Smooth muscle cell (in vitro differentiated cells): ENCODE data around the gene ABHD17A. TPM values are rescaled to one million over a fixed set of nuclear protein-coding genes. Genes with fewer than 3 reads are reported as not detected.

Source experiments
- DNase-seq: peaks from one replicate; lab custom pipeline; 2025; ENCODE audit not compliant: unreplicated experiment; lab: John Stamatoyannopoulos, UW
- H2AFZ ChIP-seq: fragments of 200-600 bp; sonication (generic); 2 replicates; pipeline ENCODE4 v1.6.0; 2016; ENCODE audit warnings: antibody characterized with exemption, low read depth, mild to moderate bottlenecking
- H3F3A ChIP-seq: fragments of 200-600 bp; sonication (generic); 2 replicates; pipeline ENCODE4 v1.6.0; 2017; ENCODE audit warnings: antibody characterized with exemption, low read depth
- H3K27ac ChIP-seq: fragments of 200-600 bp; sonication (generic); 2 replicates; pipeline ENCODE4 v1.5.1; 2016; ENCODE audit warnings: low read depth, mild to moderate bottlenecking
- H3K27me3 ChIP-seq: fragments of 200-600 bp; sonication (generic); 2 replicates; pipeline ENCODE4 v1.6.1; 2016; ENCODE audit warnings: low read depth, mild to moderate bottlenecking
- H3K36me3 ChIP-seq: fragments of 200-600 bp; sonication (generic); 2 replicates; pipeline ENCODE4 v1.5.1; 2016; ENCODE audit warnings: low read depth
- H3K4me1 ChIP-seq: fragments of 200-600 bp; sonication (generic); 2 replicates; pipeline ENCODE4 v1.5.1; 2016; ENCODE audit warnings: low read depth
- H3K4me2 ChIP-seq: fragments of 200-600 bp; sonication (generic); 2 replicates; pipeline ENCODE4 v1.6.0; 2016; ENCODE audit warnings: mild to moderate bottlenecking
- H3K4me3 ChIP-seq: fragments of 200-600 bp; sonication (generic); 2 replicates; pipeline ENCODE4 v1.5.1; 2016; ENCODE audit warnings: mild to moderate bottlenecking
- H3K79me2 ChIP-seq: fragments of 200-600 bp; sonication (generic); 2 replicates; pipeline ENCODE4 v1.6.0; 2016; ENCODE audit warnings: low read depth, mild to moderate bottlenecking
- H3K9ac ChIP-seq: fragments of 200-600 bp; sonication (generic); 2 replicates; pipeline ENCODE4 v1.6.0; 2016; ENCODE audit warnings: low read depth
- H3K9me3 ChIP-seq: fragments of 200-600 bp; sonication (generic); replicated peaks from 2 replicates; pipeline ENCODE4 v1.5.1; 2016; ENCODE audit warnings: low read depth
- H4K20me1 ChIP-seq: fragments of 200-600 bp; sonication (generic); 2 replicates; pipeline ENCODE4 v1.6.0; 2016; ENCODE audit warnings: low read depth
- WGBS: methylation state at CpG from one replicate; pipeline ENCODE4 v1.1.7; 2016; ENCODE audit warnings: low lambda C conversion rate; 5-methylcytosine and 5-hydroxymethylcytosine counted together
- polyA plus RNA-seq: library from polyadenylated mRNA; unstranded; fragments of >200 nt; fragmentation: Nextera tagmentation; extraction: Ambion mirVana; gene quantifications from 2 replicates; pipeline ENCODE4 v1.2.1, GENCODE V29; 2016
- total RNA-seq: library from RNA; depleted of rRNA; stranded (reverse); fragments of >200 nt; gene quantifications from 2 replicates; pipeline ENCODE4 v1.2.3, GENCODE V29; 2014
- TF ChIP-seq, protein P1 (sequence below): fragments of 200-600 bp; sonication (generic); IDR thresholded peaks from 2 replicates; pipeline ENCODE4 v1.5.1; 2017; ENCODE audit warnings: borderline replicate concordance, mild to moderate bottlenecking, antibody characterized with exemption; ENCODE audit not compliant: insufficient read depth, poor library complexity, severe bottlenecking

ABHD17A gene
- total and polyA plus RNA-seq, 2 experiments from 2014 or later, result 42.9 to 106 TPM

DNA sequence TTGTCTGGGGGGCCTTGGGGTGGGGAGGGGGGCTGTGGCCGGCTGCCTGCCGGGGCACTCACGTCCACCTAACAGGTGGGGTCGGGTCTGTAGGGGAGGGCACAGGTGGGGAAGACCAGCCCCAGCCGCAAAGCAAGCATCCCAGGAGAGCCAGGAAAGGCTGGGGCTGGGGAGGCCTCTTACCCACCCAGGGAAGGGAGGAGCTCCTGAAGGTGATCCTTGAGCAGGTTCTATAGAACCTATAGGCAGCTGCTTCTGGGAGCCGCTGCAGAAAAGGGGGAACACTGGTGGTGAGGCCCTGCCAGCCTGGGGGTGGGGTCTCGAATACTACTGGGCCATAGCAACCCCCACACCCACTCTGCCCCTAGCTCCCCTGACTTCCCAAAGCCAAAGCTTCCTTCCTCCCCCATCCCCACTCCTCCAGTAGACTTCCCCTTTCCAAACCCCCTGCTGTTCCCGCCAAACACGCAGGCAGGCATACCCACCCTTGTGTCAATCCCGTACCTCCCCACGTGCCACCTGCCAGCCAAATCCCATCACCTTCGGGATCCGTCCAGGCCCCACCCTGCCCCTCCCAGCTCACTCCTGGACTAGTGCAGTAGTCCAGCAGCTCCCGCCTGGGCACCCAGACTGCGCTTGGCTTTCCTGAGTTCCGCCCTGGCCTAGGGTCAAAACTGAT is 27.5 kb downstream of the ABHD17A start:
- Histone ChIP-seq H3K27ac (peak overlapping the region; percentile 62), H3K79me2 (peaks cover 85% of the 10 kb centered on the region), H3K36me3 (no peaks in the 10 kb centered on the region), H3F3A (no peaks in the 10 kb centered on the region), H3K4me1 (peaks cover 68% of the 10 kb centered on the region), H3K27me3 (no peaks in the 10 kb centered on the region), H3K9ac (no peak overlapping the region), H3K9me3 (no peaks in the 10 kb centered on the region), H3K4me3 (peak overlapping the region; percentile 55), H2AFZ (no peak overlapping the region), H4K20me1 (peaks cover 82% of the 10 kb centered on the region), H3K4me2 (peak overlapping the region; percentile 97)
- 68% methylated on average over 14 of the region's 16 CpGs for whole genome bisulfite sequencing
- no peak for DNase-seq
- TF ChIP-seq, protein P1, sequence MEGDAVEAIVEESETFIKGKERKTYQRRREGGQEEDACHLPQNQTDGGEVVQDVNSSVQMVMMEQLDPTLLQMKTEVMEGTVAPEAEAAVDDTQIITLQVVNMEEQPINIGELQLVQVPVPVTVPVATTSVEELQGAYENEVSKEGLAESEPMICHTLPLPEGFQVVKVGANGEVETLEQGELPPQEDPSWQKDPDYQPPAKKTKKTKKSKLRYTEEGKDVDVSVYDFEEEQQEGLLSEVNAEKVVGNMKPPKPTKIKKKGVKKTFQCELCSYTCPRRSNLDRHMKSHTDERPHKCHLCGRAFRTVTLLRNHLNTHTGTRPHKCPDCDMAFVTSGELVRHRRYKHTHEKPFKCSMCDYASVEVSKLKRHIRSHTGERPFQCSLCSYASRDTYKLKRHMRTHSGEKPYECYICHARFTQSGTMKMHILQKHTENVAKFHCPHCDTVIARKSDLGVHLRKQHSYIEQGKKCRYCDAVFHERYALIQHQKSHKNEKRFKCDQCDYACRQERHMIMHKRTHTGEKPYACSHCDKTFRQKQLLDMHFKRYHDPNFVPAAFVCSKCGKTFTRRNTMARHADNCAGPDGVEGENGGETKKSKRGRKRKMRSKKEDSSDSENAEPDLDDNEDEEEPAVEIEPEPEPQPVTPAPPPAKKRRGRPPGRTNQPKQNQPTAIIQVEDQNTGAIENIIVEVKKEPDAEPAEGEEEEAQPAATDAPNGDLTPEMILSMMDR, result no peak

DNA sequence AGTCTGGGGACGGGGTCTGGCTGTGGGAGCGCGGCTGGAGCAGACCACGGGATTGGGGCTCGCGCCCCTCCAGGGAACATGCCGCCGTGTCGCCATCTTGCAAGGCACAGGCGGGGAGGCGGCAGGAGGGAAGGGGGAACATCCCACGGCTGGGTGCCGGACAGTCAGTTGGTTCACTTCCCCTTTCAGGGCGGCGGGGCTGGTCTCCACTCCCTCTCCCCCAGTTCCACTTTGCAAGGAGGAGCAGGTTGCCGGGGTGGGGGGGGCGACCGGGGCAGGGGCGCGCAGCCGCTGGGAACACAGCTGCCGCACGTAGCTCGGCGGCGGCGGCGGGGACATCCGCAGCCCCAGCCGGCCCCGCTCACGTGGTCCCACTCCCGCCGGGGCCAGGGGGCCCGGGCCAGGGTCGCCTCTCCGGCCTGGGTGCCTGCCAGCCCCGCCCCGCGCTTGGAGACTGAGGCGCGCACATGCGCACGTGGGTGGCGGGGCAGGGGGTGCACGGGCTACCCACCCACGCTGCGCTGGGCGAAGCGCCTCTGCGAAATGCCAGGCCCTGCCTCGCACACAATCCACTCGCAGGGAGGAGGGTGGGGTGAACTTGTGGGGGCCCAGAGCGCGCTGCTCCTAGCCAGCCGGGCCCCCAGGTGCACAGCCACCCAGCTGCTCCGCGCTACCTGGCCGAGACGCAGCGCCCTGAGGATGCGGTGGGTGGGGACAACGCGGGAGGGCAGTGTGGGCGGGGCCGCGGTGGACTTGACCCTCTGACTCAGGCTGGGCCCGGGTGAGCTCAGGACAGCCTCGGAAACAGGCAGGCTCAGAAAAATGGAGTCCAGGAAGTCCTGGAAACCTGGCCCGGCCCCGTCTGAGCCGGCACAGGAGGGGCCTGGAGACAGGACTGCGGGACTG is 28.3 kb downstream of the ABHD17A start:
- Histone ChIP-seq H3K27me3 (no peaks in the 10 kb centered on the region), H3K4me3 (peak overlapping the region; percentile 55), H3K27ac (peak overlapping the region; percentile 62), H3K4me1 (peaks cover 68% of the 10 kb centered on the region), H2AFZ (no peak overlapping the region), H3K4me2 (peak overlapping the region; percentile 97), H3F3A (no peaks in the 10 kb centered on the region), H3K36me3 (no peaks in the 10 kb centered on the region), H3K79me2 (peaks cover 81% of the 10 kb centered on the region), H3K9ac (no peak overlapping the region), H3K9me3 (no peaks in the 10 kb centered on the region), H4K20me1 (peaks cover 83% of the 10 kb centered on the region)
- 7% methylated on average over 39 of the region's 73 CpGs for WGBS
- TF ChIP-seq, protein P1, result no peak
- DNase-seq, result peak; percentile 53

DNA sequence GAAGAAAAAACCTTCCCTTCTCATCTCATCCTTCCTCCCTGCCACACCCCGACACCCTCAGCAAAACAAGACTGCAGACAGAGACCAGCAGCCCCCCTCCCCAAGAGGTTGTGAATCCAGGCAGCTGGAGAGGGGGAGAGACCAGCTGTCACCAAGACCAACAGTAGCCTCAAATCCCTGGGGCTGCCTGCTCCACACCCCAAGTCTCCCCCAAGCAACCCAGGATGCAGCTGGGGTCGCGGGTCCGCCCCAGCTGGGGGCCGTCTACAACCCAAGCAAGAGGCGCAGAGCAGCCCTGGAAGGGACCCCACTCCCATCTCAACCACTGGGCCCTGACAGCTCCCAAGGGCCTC is 29.0 kb downstream of the ABHD17A start:
- DNase-seq, result no peak
- TF ChIP-seq, protein P1, result no peak
- WGBS, result 79% methylated on average over 6 of the region's 6 CpGs
- Histone ChIP-seq H3K4me3 (peak overlapping the region; percentile 55), H3F3A (no peaks in the 10 kb centered on the region), H3K36me3 (no peaks in the 10 kb centered on the region), H2AFZ (no peak overlapping the region), H3K79me2 (peaks cover 75% of the 10 kb centered on the region), H3K9ac (peak overlapping the region; percentile 28), H3K9me3 (no peaks in the 10 kb centered on the region), H3K4me2 (peak overlapping the region; percentile 97), H4K20me1 (peaks cover 77% of the 10 kb centered on the region), H3K4me1 (peaks cover 68% of the 10 kb centered on the region), H3K27ac (peak overlapping the region; percentile 57), H3K27me3 (no peaks in the 10 kb centered on the region)
